HCT116 (cell line): ENCODE measurements around the gene FHIT. TPM values are rescaled to one million over a fixed set of nuclear protein-coding genes. Genes with fewer than 3 reads are reported as not detected.

Experiments used
- ATAC-seq: fragments of 200-7000 bp; cut with Tn5 transposase; 2 replicates; pipeline ENCODE4 v1.9.1; 2020; ENCODE audit warnings: mild to moderate bottlenecking, moderate library complexity
- BruUV-seq: library from RNA; stranded (reverse); fragments of 400-500 nt; replicated peaks from 2 replicates; lab custom pipeline; 2021; lab: Mats Ljungman, UMichigan
- CTCF ChIA-PET: fragments of 300-600 bp; sonication (Branson Sonifier 250); formaldehyde crosslinking; loops from one replicate; lab custom pipeline; 2021; ENCODE audit warnings: antibody characterized with exemption; lab: Charles Lee
- POLR2A ChIA-PET: fragments of 300-600, 350-600 bp; sonication (Branson Sonifier 250); formaldehyde crosslinking; loops from one replicate; lab custom pipeline; 2021; ENCODE audit warnings: antibody characterized with exemption; lab: Charles Lee
- RAD21 ChIA-PET, 2 experiments: fragments of 300-600 bp; sonication (Branson Sonifier 250); formaldehyde crosslinking; loops; one replicate each; lab custom pipeline; 2023; ENCODE audit warnings: low total read pairs in 2 of 2; ENCODE audit not compliant: uncharacterized antibody in 2 of 2, unreplicated experiment in 2 of 2, low non-redundant PET in 1 of 2; lab: Charles Lee
- DNase-seq: peaks from one replicate; pipeline ENCODE4 v3.0.0-alpha.2; 2010; ENCODE audit warnings: low read depth, low spot score
- H2AFZ ChIP-seq: fragments of 200-600 bp; shearing (Covaris generic), sonication (generic); 2 replicates; pipeline ENCODE4 v1.6.1; 2017; ENCODE audit warnings: low read depth, mixed run types, mixed read lengths, antibody characterized with exemption, low read length; ENCODE audit not compliant: poor library complexity, severe bottlenecking
- H3K27ac ChIP-seq: 2 replicates; pipeline ENCODE4 v1.5.1; 2012; ENCODE audit warnings: low read depth, low read length
- H3K27me3 ChIP-seq: fragments of 200-600 bp; sonication (generic); 2 replicates; pipeline ENCODE4 v1.6.1; 2016; ENCODE audit warnings: mixed run types, low read length, mixed read lengths; ENCODE audit not compliant: insufficient read depth
- H3K36me3 ChIP-seq, 2 experiments: fragments of 200-500 bp in 1 of 2; fragments of 200-600 bp in 1 of 2; sonication (Bioruptor generic) in 1 of 2; sonication (generic) in 1 of 2; 2 replicates each; pipeline versions ENCODE4 v1.5.1 to v1.6.1; 2014 to 2016; ENCODE audit warnings: low read length in 2 of 2, inconsistent platforms in 1 of 2, mixed read lengths in 1 of 2, mixed run types in 1 of 2; ENCODE audit not compliant: insufficient read depth in 2 of 2, control insufficient read depth in 1 of 2
- H3K4me1 ChIP-seq, 2 experiments: fragments of 200-600 bp in 1 of 2; sonication (generic) in 1 of 2; 2 replicates each; pipeline versions ENCODE4 v1.5.1 to v1.6.1; 2012 to 2017; ENCODE audit warnings: low read length in 2 of 2, inconsistent platforms in 1 of 2, mild to moderate bottlenecking in 1 of 2, mixed read lengths in 1 of 2, mixed run types in 1 of 2, moderate library complexity in 1 of 2; ENCODE audit not compliant: insufficient read depth in 2 of 2, control insufficient read depth in 1 of 2
- H3K4me2 ChIP-seq: fragments of 200-600 bp; sonication (generic); 2 replicates; pipeline ENCODE4 v1.6.1; 2017; ENCODE audit warnings: mixed run types, low read length, mixed read lengths
- H3K4me3 ChIP-seq, 2 experiments: fragments of 200-600 bp in 1 of 2; sonication (generic) in 1 of 2; replicated peaks in 1 of 2; 2 replicates each; pipeline ENCODE4 v1.5.1; 2011 to 2016; ENCODE audit warnings: low read length in 2 of 2, control low read depth in 1 of 2, low read depth in 1 of 2, mild to moderate bottlenecking in 1 of 2, mixed read lengths in 1 of 2, mixed run types in 1 of 2
- H3K79me2 ChIP-seq: fragments of 200-600 bp; sonication (generic); 2 replicates; pipeline ENCODE4 v1.6.1; 2017; ENCODE audit warnings: mild to moderate bottlenecking, mixed run types, low read length, moderate library complexity, mixed read lengths; ENCODE audit not compliant: insufficient read depth
- H3K9ac ChIP-seq: fragments of 200-600 bp; sonication (generic); 2 replicates; pipeline ENCODE4 v1.6.1; 2016; ENCODE audit warnings: low read length, mixed read lengths
- H3K9me2 ChIP-seq: fragments of 200-600 bp; sonication (generic), shearing (Covaris generic); 2 replicates; pipeline ENCODE4 v1.6.1; 2017; ENCODE audit warnings: mixed run types, mild to moderate bottlenecking, moderate library complexity; ENCODE audit not compliant: insufficient read depth
- H3K9me3 ChIP-seq, 2 experiments: fragments of 200-500 bp in 1 of 2; fragments of 200-600 bp in 1 of 2; sonication (Bioruptor generic) in 1 of 2; sonication (generic) in 1 of 2; 2 replicates each; pipeline ENCODE4 v1.6.1; 2014 to 2017; ENCODE audit warnings: low read length in 2 of 2, mixed read lengths in 2 of 2, inconsistent platforms in 1 of 2, low read depth in 1 of 2, mild to moderate bottlenecking in 1 of 2, mixed run types in 1 of 2, moderate library complexity in 1 of 2; ENCODE audit not compliant: control insufficient read depth in 1 of 2, insufficient read depth in 1 of 2
- H4K20me1 ChIP-seq: fragments of 200-600 bp; sonication (generic), shearing (Covaris generic); 2 replicates; pipeline ENCODE4 v1.6.1; 2017; ENCODE audit warnings: mixed run types, mild to moderate bottlenecking, moderate library complexity; ENCODE audit not compliant: insufficient read depth
- ATF3 ChIP-seq: IDR thresholded peaks from 2 replicates; pipeline ENCODE4 v1.6.1; 2012
- CEBPB ChIP-seq: IDR thresholded peaks from 2 replicates; pipeline ENCODE4 v1.6.1; 2012; ENCODE audit warnings: low read depth
- ELF1 ChIP-seq: IDR thresholded peaks from 2 replicates; pipeline ENCODE4 v1.6.1; 2012; ENCODE audit warnings: low read depth, borderline replicate concordance
- EZH2 ChIP-seq: fragments of 200-600 bp; sonication (generic); IDR thresholded peaks from 2 replicates; pipeline ENCODE4 v1.6.1; 2017; ENCODE audit warnings: antibody characterized with exemption, mixed run types
- EZH2phosphoT487 ChIP-seq: fragments of 200-600 bp; IDR thresholded peaks from 2 replicates; pipeline ENCODE4 v1.6.1; 2018; ENCODE audit warnings: antibody characterized with exemption, borderline replicate concordance
- FOSL1 ChIP-seq: IDR thresholded peaks from 2 replicates; pipeline ENCODE4 v1.6.1; 2012; ENCODE audit warnings: low read depth
- JUND ChIP-seq: IDR thresholded peaks from 2 replicates; pipeline ENCODE4 v1.6.1; 2012
- MAX ChIP-seq: IDR thresholded peaks from 2 replicates; pipeline ENCODE4 v1.6.1; 2012
- POLR2AphosphoS5 ChIP-seq: IDR thresholded peaks from 2 replicates; pipeline ENCODE4 v1.6.1; 2011; ENCODE audit warnings: mild to moderate bottlenecking, low read depth, low read length, moderate library complexity
- RAD21 ChIP-seq: IDR thresholded peaks from 2 replicates; pipeline ENCODE4 v1.6.1; 2012; ENCODE audit warnings: low read depth, mild to moderate bottlenecking
- REST ChIP-seq: IDR thresholded peaks from 2 replicates; pipeline ENCODE4 v1.6.1; 2012; ENCODE audit warnings: low read depth
- SIN3A ChIP-seq: IDR thresholded peaks from 2 replicates; pipeline ENCODE4 v1.6.1; 2012; ENCODE audit warnings: low read depth
- SRF ChIP-seq: IDR thresholded peaks from 2 replicates; pipeline ENCODE4 v1.6.1; 2012; ENCODE audit warnings: low read depth
- YY1 ChIP-seq: IDR thresholded peaks from 2 replicates; pipeline ENCODE4 v1.6.1; 2011; ENCODE audit warnings: low read length, low read depth, moderate library complexity, mild to moderate bottlenecking; ENCODE audit not compliant: insufficient replicate concordance; ENCODE audit errors: extremely low read depth
- ZFX ChIP-seq: fragments of 450-650 bp; IDR thresholded peaks from 2 replicates; pipeline ENCODE4 v1.6.1; 2017
- ZNF274 ChIP-seq: fragments of 200-500 bp; sonication (Bioruptor generic); IDR thresholded peaks from 2 replicates; pipeline ENCODE4 v1.6.1; 2014; ENCODE audit warnings: mild to moderate bottlenecking, low read depth, low read length, inconsistent platforms
- intact Hi-C: fragments of 100-400 bp; cut with micrococcal nuclease; formaldehyde crosslinking; loops from 2 replicates; pipeline ENCODE4 v1.10.0; 2022
- total RNA-seq: library from RNA; stranded (reverse); gene quantifications from one replicate; pipeline ENCODE4 v1.2.1, GENCODE V29; 2021; ENCODE audit not compliant: unreplicated experiment

Gene FHIT
- total RNA-seq, 1 experiment from 2014 or later = 20.1 TPM

- Histone ChIP-seq H3K27me3 (no peaks in the 10 kb centered on the region), H3K9me2 (no peaks in the 10 kb centered on the region), H3K4me1 (no peaks in the 10 kb centered on the region), H3K79me2 (no peaks in the 10 kb centered on the region), H4K20me1 (no peaks in the 10 kb centered on the region), H3K27ac (no peak overlapping the region), H3K9ac (no peak overlapping the region), H2AFZ (no peak overlapping the region), H3K36me3 (no peaks in the 10 kb centered on the region), H3K4me2 (no peak overlapping the region), H3K4me3 (no peak overlapping the region), H3K9me3 (no peaks in the 10 kb centered on the region)
- ATAC-seq (no peak), DNase-seq (no peak)
- RAD21 ChIA-PET = no interaction called here
- intact Hi-C loops = no loop called here
- TF ChIP-seq ZFX (no peak), CEBPB (no peak), REST (no peak), EZH2phosphoT487 (no peak), SRF (no peak), POLR2AphosphoS5 (no peak), SIN3A (no peak), YY1 (no peak), JUND (no peak), FOSL1 (no peak), EZH2 (no peak), ELF1 (no peak), MAX (no peak), RAD21 (no peak), ATF3 (no peak), ZNF274 (no peak)
- CTCF ChIA-PET = no interaction called here
- POLR2A ChIA-PET = no interaction called here
- no TSS peak for BruUV-seq
Measured at GRCh38 chr3:60870396-60870795, 380.9 kb downstream of the FHIT start.
